ENCODE results near the gene NDUFB7. TPM values are rescaled to one million over a fixed set of nuclear protein-coding genes. Genes with fewer than 3 reads are reported as not detected.

Gene NDUFB7
- total RNA-seq, 1 experiment from 2014 or later, result 155 TPM

DNA sequence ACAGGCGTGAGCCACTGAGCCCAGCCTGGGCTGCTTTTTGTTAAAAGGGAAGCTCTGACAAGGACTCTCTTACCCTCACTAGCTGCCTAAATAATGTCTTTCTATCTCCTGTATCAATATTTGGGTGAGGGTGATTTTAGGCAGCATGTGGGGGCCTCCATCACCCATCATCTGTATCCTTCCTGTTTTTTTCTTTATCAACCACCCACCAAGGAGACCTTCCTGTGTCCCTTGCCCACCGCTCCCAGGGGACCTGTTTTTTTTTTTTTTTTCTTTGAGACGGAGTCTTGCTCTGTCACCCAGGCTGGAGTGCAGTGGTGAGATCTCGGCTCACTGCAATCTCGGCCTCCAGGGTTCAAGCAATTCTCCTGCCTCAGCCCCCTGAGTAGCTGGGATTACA lies 5.4 kb upstream of the NDUFB7 start:
- no peaks in the 10 kb centered on the region for H3K9me3 ChIP-seq (ENCODE audit: control insufficient read depth, low read depth, low read length)
- no peak overlapping the region for H2BK12ac ChIP-seq (ENCODE audit: insufficient read length, low read depth, low read length)
- WGBS (ENCODE audit: extremely low coverage, insufficient read length, low lambda C conversion rate), result no CpG with 5 or more reads among the region's 5 CpGs
- H3K27ac ChIP-seq (ENCODE audit: insufficient read length, low read depth, low read length), result no peak overlapping the region
- H4K5ac ChIP-seq (ENCODE audit: insufficient read length, low read depth, low read length), result no peak overlapping the region
- H3K18ac ChIP-seq (ENCODE audit: insufficient read length, low read depth, low read length), result no peak overlapping the region
- no peaks in the 10 kb centered on the region for H3K27me3 ChIP-seq (ENCODE audit: insufficient read depth, low read length)
- DNase-seq, result no peak
- Mint-ChIP-seq H3K4me1 (peaks cover 2 to 3% of the 10 kb centered on the region in 2 experiments; a peak in 3 of 4 replicates), H3K36me3 (ENCODE audit: insufficient read depth in 1 of 3, low read depth in 3 of 3) (no peaks in the 10 kb centered on the region), H3K27me3 (ENCODE audit: low read depth) (no peaks in the 10 kb centered on the region), H3K9me3 (peaks cover 0 to 16% of the 10 kb centered on the region in 2 experiments; a peak in 2 of 5 replicates), H3K27ac (no peak overlapping the region), H3K4me3 (no peak overlapping the region)
- H4K20me1 ChIP-seq (ENCODE audit: control insufficient read depth, insufficient read depth, insufficient read length), result no peaks in the 10 kb centered on the region
- H2BK15ac ChIP-seq (ENCODE audit: low read depth, low read length), result no peak overlapping the region
- H3K79me1 ChIP-seq (ENCODE audit: insufficient read depth, low read depth, low read length, poor library complexity, severe bottlenecking), result no peaks in the 10 kb centered on the region
- H3K4ac ChIP-seq (ENCODE audit: low read depth, low read length), result no peak overlapping the region
- no peak overlapping the region for H3K9ac ChIP-seq (ENCODE audit: extremely low read depth, insufficient read length, low read length)
- H3K4me2 ChIP-seq (ENCODE audit: insufficient read depth, insufficient read length, low read length), result no peak overlapping the region
- H2BK20ac ChIP-seq (ENCODE audit: low read depth, low read length, poor library complexity, severe bottlenecking), result no peak overlapping the region
- no peaks in the 10 kb centered on the region for H3K79me2 ChIP-seq (ENCODE audit: insufficient read depth, low read length)
- no peak overlapping the region for H3K23ac ChIP-seq (ENCODE audit: insufficient read length, low read depth, low read length)
- TF ChIP-seq, protein P1, sequence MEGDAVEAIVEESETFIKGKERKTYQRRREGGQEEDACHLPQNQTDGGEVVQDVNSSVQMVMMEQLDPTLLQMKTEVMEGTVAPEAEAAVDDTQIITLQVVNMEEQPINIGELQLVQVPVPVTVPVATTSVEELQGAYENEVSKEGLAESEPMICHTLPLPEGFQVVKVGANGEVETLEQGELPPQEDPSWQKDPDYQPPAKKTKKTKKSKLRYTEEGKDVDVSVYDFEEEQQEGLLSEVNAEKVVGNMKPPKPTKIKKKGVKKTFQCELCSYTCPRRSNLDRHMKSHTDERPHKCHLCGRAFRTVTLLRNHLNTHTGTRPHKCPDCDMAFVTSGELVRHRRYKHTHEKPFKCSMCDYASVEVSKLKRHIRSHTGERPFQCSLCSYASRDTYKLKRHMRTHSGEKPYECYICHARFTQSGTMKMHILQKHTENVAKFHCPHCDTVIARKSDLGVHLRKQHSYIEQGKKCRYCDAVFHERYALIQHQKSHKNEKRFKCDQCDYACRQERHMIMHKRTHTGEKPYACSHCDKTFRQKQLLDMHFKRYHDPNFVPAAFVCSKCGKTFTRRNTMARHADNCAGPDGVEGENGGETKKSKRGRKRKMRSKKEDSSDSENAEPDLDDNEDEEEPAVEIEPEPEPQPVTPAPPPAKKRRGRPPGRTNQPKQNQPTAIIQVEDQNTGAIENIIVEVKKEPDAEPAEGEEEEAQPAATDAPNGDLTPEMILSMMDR (conservative IDR thresholded peaks at IDR 0.05), result no peak
- no peak overlapping the region for H3T11ph ChIP-seq (ENCODE audit: low read length)
- H3K4me1 ChIP-seq (ENCODE audit: insufficient read depth, low read length), result no peaks in the 10 kb centered on the region
- no peak overlapping the region for H4K91ac ChIP-seq (ENCODE audit: insufficient read length, low read depth, low read length)
- H3K23me2 ChIP-seq (ENCODE audit: insufficient read length, low read depth, low read length, poor library complexity, severe bottlenecking), result no peaks in the 10 kb centered on the region
- H2AK5ac ChIP-seq (ENCODE audit: insufficient read length, low read length), result no peak overlapping the region
- H3K14ac ChIP-seq (ENCODE audit: insufficient read depth, low read length), result no peak overlapping the region
- no peak overlapping the region for H2BK5ac ChIP-seq (ENCODE audit: insufficient read length, low read length)
- H3K56ac ChIP-seq (ENCODE audit: insufficient read length, low read depth, low read length), result no peak overlapping the region
- no peak overlapping the region for H4K8ac ChIP-seq (replicated peaks; ENCODE audit: insufficient read length, low read depth, low read length)
- no peak overlapping the region for H2BK120ac ChIP-seq (ENCODE audit: low read depth, low read length, poor library complexity, severe bottlenecking)
- no peak overlapping the region for H2AFZ ChIP-seq (ENCODE audit: low read length)
